ENCODE results near the gene SBK2.
A peak's percentile ranks its signal among the peaks of the same experiment; 100 is the strongest.
"Not testable (repeated sequence)": the region's sequence is repeated elsewhere in the genome, so short reads cannot be mapped to it uniquely, and the experiment has no call there.

Gene SBK2

GRCh38 chr19:55498246-55498840 is 38.6 kb downstream of the SBK2 start:
- no peak for DNase-seq

GRCh38 chr19:55497763-55498162 is 39.2 kb downstream of the SBK2 start:
- no peak for DNase-seq

- not testable (repeated sequence) for DNase-seq
Measured at GRCh38 chr19:55496820-55497219, 40.1 kb downstream of the SBK2 start.

- DNase-seq = no peak
Measured at GRCh38 chr19:55495646-55496349, 41.1 kb downstream of the SBK2 start.

GRCh38 chr19:55494172-55494761 is 42.7 kb downstream of the SBK2 start:
- no peak for DNase-seq

- DNase-seq = no peak
Measured at GRCh38 chr19:55493645-55494171, 43.2 kb downstream of the SBK2 start.

GRCh38 chr19:55493052-55493644 is 43.8 kb downstream of the SBK2 start:
- no peak for DNase-seq

GRCh38 chr19:55492362-55492944 is 44.5 kb downstream of the SBK2 start:
- DNase-seq = no peak

GRCh38 chr19:55491546-55492360 is 45.2 kb downstream of the SBK2 start:
- no peak for DNase-seq

GRCh38 chr19:55490478-55491432 is 46.2 kb downstream of the SBK2 start:
- DNase-seq = no peak

- no peak for DNase-seq
Measured at GRCh38 chr19:55489711-55490477, 47.0 kb downstream of the SBK2 start.

GRCh38 chr19:55488986-55489710 is 47.8 kb downstream of the SBK2 start:
- no peak for DNase-seq

- no peak for DNase-seq
Measured at GRCh38 chr19:55487924-55488687, 48.8 kb downstream of the SBK2 start, which contains the start of gene SSC5D. Gene SSC5D, plus strand, starts transcription at chr19:55488436. Its CDS starts 154 bp downstream, at chr19:55488590.

GRCh38 chr19:55486971-55487923 is 49.7 kb downstream of the SBK2 start:
- DNase-seq = peak; percentile 61

GRCh38 chr19:55486043-55486970 is 50.6 kb downstream of the SBK2 start:
- DNase-seq = no peak

GRCh38 chr19:55485439-55486011 is 51.4 kb downstream of the SBK2 start:
- no peak for DNase-seq
